GM21447 (cell line): ENCODE results near the gene NHS.
"Not testable (repeated sequence)": the region's sequence is repeated elsewhere in the genome, so short reads cannot be mapped to it uniquely, and the experiment has no call there.

ENCODE experiments used
- ATAC-seq: cut with Tn5 transposase; IDR thresholded peaks from one replicate; pipeline ENCODE4 v1.9.1; 2021; ENCODE audit not compliant: unreplicated experiment

NHS gene

GRCh38 chrX:17494216-17494615, 119.2 kb downstream of the NHS start:
- no peak for ATAC-seq

- no peak for ATAC-seq
Measured at GRCh38 chrX:17495052-17495451, 120.1 kb downstream of the NHS start.

GRCh38 chrX:17496407-17496806, 121.4 kb downstream of the NHS start:
- no peak for ATAC-seq

GRCh38 chrX:17497193-17497592, 122.2 kb downstream of the NHS start:
- ATAC-seq: no peak

GRCh38 chrX:17499512-17499911, 124.5 kb downstream of the NHS start:
- ATAC-seq: no peak

- no peak for ATAC-seq
Measured at GRCh38 chrX:17500145-17500579, 125.2 kb downstream of the NHS start.

GRCh38 chrX:17501746-17502145, 126.7 kb downstream of the NHS start:
- no peak for ATAC-seq

GRCh38 chrX:17506352-17506751, 131.4 kb downstream of the NHS start:
- not testable (repeated sequence) for ATAC-seq

GRCh38 chrX:17511556-17511955, 136.6 kb downstream of the NHS start:
- ATAC-seq: no peak

GRCh38 chrX:17519358-17519757, 144.4 kb downstream of the NHS start:
- ATAC-seq: no peak

- ATAC-seq: no peak
Measured at GRCh38 chrX:17520016-17520615, 145.1 kb downstream of the NHS start.

GRCh38 chrX:17521871-17522693, 147.1 kb downstream of the NHS start:
- ATAC-seq: no peak

GRCh38 chrX:17525266-17525665, 150.3 kb downstream of the NHS start:
- no peak for ATAC-seq

GRCh38 chrX:17525762-17526555, 151.0 kb downstream of the NHS start:
- ATAC-seq: no peak

GRCh38 chrX:17527135-17527701, 152.2 kb downstream of the NHS start:
- ATAC-seq: no peak

- ATAC-seq: no peak
Measured at GRCh38 chrX:17527922-17528321, 152.9 kb downstream of the NHS start.

- no peak for ATAC-seq
Measured at GRCh38 chrX:17529151-17529745, 154.2 kb downstream of the NHS start.

- ATAC-seq: no peak
Measured at GRCh38 chrX:17531500-17531899, 156.5 kb downstream of the NHS start.

GRCh38 chrX:17535229-17535628, 160.2 kb downstream of the NHS start:
- no peak for ATAC-seq

GRCh38 chrX:17537723-17538243, 162.8 kb downstream of the NHS start:
- no peak for ATAC-seq

GRCh38 chrX:17542123-17542522, 167.1 kb downstream of the NHS start:
- no peak for ATAC-seq
